WTC11 (cell line): ENCODE data around the gene PAQR4. TPM values are rescaled to one million over a fixed set of nuclear protein-coding genes. Genes with fewer than 3 reads are reported as not detected.

Source experiments
- ATAC-seq: fragments of 200-7000 bp; cut with Tn5 transposase; 2 replicates; pipeline ENCODE4 v1.10.0; 2021; ENCODE audit warnings: mild to moderate bottlenecking, moderate library complexity
- CTCF ChIA-PET: fragments of 300-600 bp; sonication (Branson Sonifier 250); formaldehyde crosslinking; loops from one replicate; lab custom pipeline; 2021; ENCODE audit warnings: antibody characterized with exemption; lab: Charles Lee
- POLR2A ChIA-PET: fragments of 350-600 bp; sonication (Branson Sonifier 250); formaldehyde crosslinking; loops from one replicate; lab custom pipeline; 2021; ENCODE audit warnings: antibody characterized with exemption; lab: Charles Lee
- DNase-seq: peaks from one replicate; pipeline ENCODE4 v3.0.0; 2021; ENCODE audit warnings: low spot score
- H3K27ac Mint-ChIP-seq: 2 replicates; pipeline ENCODE4 v1.8.0; 2021; ENCODE audit warnings: mixed read lengths
- H3K27me3 Mint-ChIP-seq: 2 replicates; pipeline ENCODE4 v1.8.0; 2021; ENCODE audit warnings: low read depth, mild to moderate bottlenecking, moderate library complexity, mixed read lengths
- H3K36me3 Mint-ChIP-seq: 2 replicates; pipeline ENCODE4 v1.8.0; 2021; ENCODE audit warnings: mixed read lengths
- H3K4me1 Mint-ChIP-seq: 2 replicates; pipeline ENCODE4 v1.8.0; 2022; ENCODE audit warnings: mixed read lengths
- H3K4me3 Mint-ChIP-seq: 2 replicates; pipeline ENCODE4 v1.8.0; 2021; ENCODE audit warnings: mild to moderate bottlenecking, moderate library complexity, mixed read lengths
- H3K9me3 Mint-ChIP-seq: 2 replicates; pipeline ENCODE4 v1.8.0; 2021; ENCODE audit warnings: mixed read lengths
- ARID4B ChIP-seq: sonication (generic); formaldehyde crosslinking; IDR thresholded peaks from 2 replicates; pipeline ENCODE4 v1.8.0; 2023; ENCODE audit warnings: missing genetic modification reagents, mild to moderate bottlenecking, borderline replicate concordance
- ATF3 ChIP-seq: sonication (generic); formaldehyde crosslinking; conservative IDR thresholded peaks from 2 replicates; pipeline ENCODE4 v1.8.1; 2022; ENCODE audit warnings: mild to moderate bottlenecking, missing genetic modification reagents
- ETV6 ChIP-seq: sonication (generic); formaldehyde crosslinking; IDR thresholded peaks from 2 replicates; pipeline ENCODE4 v1.8.1; 2022; ENCODE audit warnings: mild to moderate bottlenecking, missing genetic modification reagents
- GRHL2 ChIP-seq: fragments of 250-450 bp; sonication (Bioruptor Pico); IDR thresholded peaks from 2 replicates; pipeline ENCODE4 v1.8.0; 2022; ENCODE audit warnings: mild to moderate bottlenecking, moderate library complexity; ENCODE audit not compliant: insufficient replicate concordance, severe bottlenecking
- GTF2I ChIP-seq: fragments of 250-450 bp; sonication (Bioruptor Pico); conservative IDR thresholded peaks from 2 replicates; pipeline ENCODE4 v1.4.0; 2021; ENCODE audit warnings: mild to moderate bottlenecking
- RORB ChIP-seq: fragments of 250-450 bp; sonication (Bioruptor Pico); IDR thresholded peaks from 2 replicates; pipeline ENCODE4 v1.9.0; 2021; ENCODE audit warnings: mild to moderate bottlenecking
- SP1 ChIP-seq: sonication (generic); formaldehyde crosslinking; conservative IDR thresholded peaks from 2 replicates; pipeline ENCODE4 v1.8.1; 2022; ENCODE audit warnings: missing genetic modification reagents
- ZBTB43 ChIP-seq: sonication (generic); formaldehyde crosslinking; IDR thresholded peaks from 2 replicates; pipeline ENCODE4 v1.8.1; 2023; ENCODE audit warnings: mild to moderate bottlenecking, missing genetic modification reagents
- total RNA-seq: library from RNA; stranded (reverse); gene quantifications from 3 replicates; pipeline ENCODE4 v1.2.3, GENCODE V29; 2021
- TF ChIP-seq, protein P1 (sequence below): fragments of 250-450 bp; sonication (Bioruptor Pico); IDR thresholded peaks from 2 replicates; pipeline ENCODE4 v2.1.2; 2022; ENCODE audit warnings: mild to moderate bottlenecking, moderate library complexity
- TF ChIP-seq, protein P2 (sequence below): fragments of 250-450 bp; sonication (Bioruptor Pico); IDR thresholded peaks from 2 replicates; pipeline ENCODE4 v1.9.0; 2021; ENCODE audit warnings: moderate library complexity, mild to moderate bottlenecking, inconsistent platforms, borderline replicate concordance

PAQR4 gene
- total RNA-seq, 1 experiment from 2014 or later = 32.4 TPM

DNA sequence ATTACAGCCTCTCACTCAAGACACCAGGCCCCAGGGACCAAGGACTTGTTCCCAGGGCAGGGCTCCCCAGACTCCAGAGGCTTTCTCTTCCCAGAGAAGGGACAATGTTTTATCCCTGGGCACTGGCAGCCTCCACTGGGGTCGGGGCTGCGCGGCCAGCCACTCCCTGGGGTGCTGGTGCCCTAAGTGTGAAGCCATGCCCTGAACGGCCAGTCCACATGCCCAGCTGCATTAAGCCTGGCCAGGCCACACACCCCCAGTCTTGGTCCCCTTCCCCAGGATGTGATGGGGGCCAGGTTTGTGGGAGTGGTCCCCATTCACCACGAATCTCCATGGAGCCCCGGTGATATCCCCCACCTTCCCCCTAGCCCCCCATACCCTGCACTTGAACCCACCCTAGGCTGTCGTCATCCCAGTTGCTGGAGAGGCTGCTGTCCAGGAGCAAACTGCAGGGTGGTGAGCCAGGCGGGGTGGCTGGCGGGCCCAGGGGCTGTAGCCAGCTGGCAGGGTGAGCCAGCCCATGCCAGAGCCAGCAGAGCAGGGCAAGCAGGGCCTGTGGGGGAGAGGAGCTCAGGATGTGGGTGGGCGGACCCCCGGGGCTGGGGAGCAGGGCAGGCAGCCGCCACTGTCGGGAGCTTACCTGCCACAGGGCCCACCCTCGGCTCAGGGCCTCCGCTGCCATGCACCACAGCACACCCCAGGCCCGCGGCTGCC lies 4.6 kb downstream of the PAQR4 start:
- H3K9me3 Mint-ChIP-seq = no peaks in the 10 kb centered on the region
- no peak for DNase-seq
- H3K4me3 Mint-ChIP-seq = no peak overlapping the region
- H3K27me3 Mint-ChIP-seq = peaks cover 1% of the 10 kb centered on the region; the same call in 1 of the 2 replicates
- CTCF ChIA-PET = interaction anchor here (0.6 to 2.1 kb wide), 5 partner anchors 9 to 132 kb away, joined by 3 to 7 read pairs (median 3); partner anchors contain the start of gene KREMEN2
- H3K4me1 Mint-ChIP-seq = peaks cover 14% of the 10 kb centered on the region
- TF ChIP-seq ETV6 (CRISPR knock-in tag) = no peak
- TF ChIP-seq ARID4B (CRISPR knock-in tag) = 0 out of 2 replicates have a peak, but pooled peaks have one; percentile 11
- POLR2A ChIA-PET = interaction anchor here (0.7 kb wide), 2 partner anchors 8 to 10 kb away, joined by 3 to 4 read pairs; no protein-coding TSS in a partner anchor
- peaks cover 9% of the 10 kb centered on the region; the same call in 1 of the 2 replicates for H3K36me3 Mint-ChIP-seq
- no peak overlapping the region for H3K27ac Mint-ChIP-seq
- no peak for ATAC-seq

- CTCF ChIA-PET = interaction anchor here (1.0 to 2.1 kb wide), 6 partner anchors 10 to 113 kb away, joined by 3 to 7 read pairs (median 4); partner anchors contain the start of gene KREMEN2
- DNase-seq (no peak), ATAC-seq (no peak)
- Mint-ChIP-seq H3K4me1 (peaks cover 14% of the 10 kb centered on the region), H3K27me3 (no peaks in the 10 kb centered on the region), H3K4me3 (no peak overlapping the region), H3K36me3 (peaks cover 9% of the 10 kb centered on the region; the same call in 1 of the 2 replicates), H3K27ac (no peak overlapping the region), H3K9me3 (no peaks in the 10 kb centered on the region)
- POLR2A ChIA-PET = interaction anchor here (0.7 kb wide), 2 partner anchors 9 to 10 kb away, joined by 3 to 4 read pairs; no protein-coding TSS in a partner anchor
- no peak for TF ChIP-seq GRHL2
- TF ChIP-seq, protein P1, sequence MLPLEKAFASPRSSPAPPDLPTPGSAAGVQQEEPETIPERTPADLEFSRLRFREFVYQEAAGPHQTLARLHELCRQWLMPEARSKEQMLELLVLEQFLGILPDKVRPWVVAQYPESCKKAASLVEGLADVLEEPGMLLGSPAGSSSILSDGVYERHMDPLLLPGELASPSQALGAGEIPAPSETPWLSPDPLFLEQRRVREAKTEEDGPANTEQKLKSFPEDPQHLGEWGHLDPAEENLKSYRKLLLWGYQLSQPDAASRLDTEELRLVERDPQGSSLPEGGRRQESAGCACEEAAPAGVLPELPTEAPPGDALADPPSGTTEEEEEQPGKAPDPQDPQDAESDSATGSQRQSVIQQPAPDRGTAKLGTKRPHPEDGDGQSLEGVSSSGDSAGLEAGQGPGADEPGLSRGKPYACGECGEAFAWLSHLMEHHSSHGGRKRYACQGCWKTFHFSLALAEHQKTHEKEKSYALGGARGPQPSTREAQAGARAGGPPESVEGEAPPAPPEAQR (CRISPR knock-in tag) = no peak
- TF ChIP-seq ATF3 (CRISPR knock-in tag) = no peak
- TF ChIP-seq ZBTB43 (CRISPR knock-in tag) = no peak
- no peak for TF ChIP-seq GTF2I
- TF ChIP-seq, protein P2, sequence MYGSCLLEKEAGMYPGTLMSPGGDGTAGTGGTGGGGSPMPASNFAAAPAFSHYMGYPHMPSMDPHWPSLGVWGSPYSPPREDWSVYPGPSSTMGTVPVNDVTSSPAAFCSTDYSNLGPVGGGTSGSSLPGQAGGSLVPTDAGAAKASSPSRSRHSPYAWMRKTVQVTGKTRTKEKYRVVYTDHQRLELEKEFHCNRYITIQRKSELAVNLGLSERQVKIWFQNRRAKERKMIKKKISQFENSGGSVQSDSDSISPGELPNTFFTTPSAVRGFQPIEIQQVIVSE = no peak
- no peak for TF ChIP-seq SP1 (CRISPR knock-in tag)
- no peak for TF ChIP-seq RORB (CRISPR knock-in tag)
Observed at GRCh38 chr16:2974319-2975056, 5.3 kb downstream of the PAQR4 start.
